ENCODE results near the gene IFITM10. TPM values are rescaled to one million over a fixed set of nuclear protein-coding genes. Genes with fewer than 3 reads are reported as not detected.

The IFITM10 gene
- total RNA-seq, 4 donors from 2014 or later, result 0.42 to 0.58 (median 0.54) TPM

DNA sequence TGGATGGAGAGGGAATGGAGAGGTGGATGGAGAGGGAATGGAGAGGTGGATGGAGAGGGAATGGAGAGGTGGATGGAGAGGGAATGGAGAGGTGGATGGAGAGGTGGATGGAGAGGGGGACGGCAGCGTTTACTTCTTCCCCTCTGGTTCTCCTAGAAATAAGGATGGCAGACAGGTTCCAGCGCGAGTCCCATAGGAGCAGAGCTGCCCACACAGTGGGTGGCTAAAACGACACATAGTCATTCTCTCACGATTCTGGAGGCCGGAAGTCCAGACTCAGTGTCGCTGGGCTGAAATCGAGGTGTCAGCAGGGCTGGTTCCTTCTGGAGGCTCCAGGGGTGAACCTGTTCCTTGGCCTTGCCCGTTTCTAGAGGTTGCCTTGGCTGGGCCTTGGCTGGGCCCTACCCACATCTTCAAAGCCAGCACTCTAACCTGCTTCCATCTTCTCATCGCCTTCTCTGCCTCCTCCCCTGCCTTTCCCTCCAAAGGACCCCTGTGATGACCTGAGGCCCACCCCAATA lies 26.0 kb upstream of the IFITM10 start:
- peaks cover 6 to 20% (median 16%) of the 10 kb centered on the region in 4 donors for H3K4me1 ChIP-seq
- DNase-seq (ENCODE audit: extremely low spot score), result no peak
- TF ChIP-seq, protein P1, sequence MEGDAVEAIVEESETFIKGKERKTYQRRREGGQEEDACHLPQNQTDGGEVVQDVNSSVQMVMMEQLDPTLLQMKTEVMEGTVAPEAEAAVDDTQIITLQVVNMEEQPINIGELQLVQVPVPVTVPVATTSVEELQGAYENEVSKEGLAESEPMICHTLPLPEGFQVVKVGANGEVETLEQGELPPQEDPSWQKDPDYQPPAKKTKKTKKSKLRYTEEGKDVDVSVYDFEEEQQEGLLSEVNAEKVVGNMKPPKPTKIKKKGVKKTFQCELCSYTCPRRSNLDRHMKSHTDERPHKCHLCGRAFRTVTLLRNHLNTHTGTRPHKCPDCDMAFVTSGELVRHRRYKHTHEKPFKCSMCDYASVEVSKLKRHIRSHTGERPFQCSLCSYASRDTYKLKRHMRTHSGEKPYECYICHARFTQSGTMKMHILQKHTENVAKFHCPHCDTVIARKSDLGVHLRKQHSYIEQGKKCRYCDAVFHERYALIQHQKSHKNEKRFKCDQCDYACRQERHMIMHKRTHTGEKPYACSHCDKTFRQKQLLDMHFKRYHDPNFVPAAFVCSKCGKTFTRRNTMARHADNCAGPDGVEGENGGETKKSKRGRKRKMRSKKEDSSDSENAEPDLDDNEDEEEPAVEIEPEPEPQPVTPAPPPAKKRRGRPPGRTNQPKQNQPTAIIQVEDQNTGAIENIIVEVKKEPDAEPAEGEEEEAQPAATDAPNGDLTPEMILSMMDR (IDR thresholded peaks at IDR 0.05), result no peak
- no peak for TF ChIP-seq POLR2AphosphoS5 (IDR thresholded peaks at IDR 0.05)
- TF ChIP-seq EP300 (IDR thresholded peaks at IDR 0.05), result no peak
- no peak for TF ChIP-seq POLR2A (IDR thresholded peaks at IDR 0.05; ENCODE audit: low read depth)
- peaks cover 0 to 4% (median 0%) of the 10 kb centered on the region in 4 donors for H3K9me3 ChIP-seq
- 89% methylated on average over 11 of the region's 11 CpGs for WGBS
- no peak overlapping the region for H3K27ac ChIP-seq (replicated peaks in 1 of 4)
- H3K4me3 ChIP-seq, result no peak overlapping the region
- H3K36me3 ChIP-seq, result no peaks in the 10 kb centered on the region
- intact Hi-C loops (cut with DNase I), result no loop called here
- peaks cover 0 to 32% (median 0%) of the 10 kb centered on the region in 4 donors for H3K27me3 ChIP-seq

DNA sequence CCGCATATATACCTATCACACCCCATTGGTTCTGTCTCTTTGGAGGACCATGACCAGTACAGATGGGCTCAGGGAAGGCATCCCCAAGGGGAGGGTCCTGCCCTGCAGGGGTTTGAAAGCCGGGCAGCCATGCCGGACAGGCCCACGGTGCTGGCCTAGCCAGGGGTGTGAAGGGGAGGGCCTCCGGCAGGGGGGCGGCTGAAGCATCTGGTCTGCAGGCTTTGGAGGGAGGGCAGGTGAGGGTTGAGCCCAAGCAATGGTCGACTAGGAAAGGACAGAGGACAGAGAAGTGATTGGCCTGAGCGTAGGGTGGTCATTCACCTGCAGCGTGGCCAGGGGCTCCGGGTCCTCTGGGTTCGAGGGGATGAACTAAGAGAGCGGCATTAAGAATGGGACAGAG lies 24.5 kb upstream of the IFITM10 start:
- TF ChIP-seq EP300 (IDR thresholded peaks at IDR 0.05) (no peak), POLR2A (IDR thresholded peaks at IDR 0.05; ENCODE audit: low read depth) (no peak), POLR2AphosphoS5 (IDR thresholded peaks at IDR 0.05) (no peak)
- TF ChIP-seq, protein P1 (IDR thresholded peaks at IDR 0.05), result no peak
- Histone ChIP-seq H3K27me3 (peaks cover 0 to 24% (median 0%) of the 10 kb centered on the region in 4 donors), H3K36me3 (no peaks in the 10 kb centered on the region), H3K4me3 (no peak overlapping the region), H3K27ac (replicated peaks in 1 of 4) (no peak overlapping the region), H3K9me3 (peaks cover 0 to 4% (median 0%) of the 10 kb centered on the region in 4 donors), H3K4me1 (peaks cover 6 to 18% (median 15%) of the 10 kb centered on the region in 4 donors)
- 85% methylated on average over 12 of the region's 12 CpGs for WGBS
- intact Hi-C loops (cut with DNase I), result no loop called here
- DNase-seq (ENCODE audit: extremely low spot score), result no peak

DNA sequence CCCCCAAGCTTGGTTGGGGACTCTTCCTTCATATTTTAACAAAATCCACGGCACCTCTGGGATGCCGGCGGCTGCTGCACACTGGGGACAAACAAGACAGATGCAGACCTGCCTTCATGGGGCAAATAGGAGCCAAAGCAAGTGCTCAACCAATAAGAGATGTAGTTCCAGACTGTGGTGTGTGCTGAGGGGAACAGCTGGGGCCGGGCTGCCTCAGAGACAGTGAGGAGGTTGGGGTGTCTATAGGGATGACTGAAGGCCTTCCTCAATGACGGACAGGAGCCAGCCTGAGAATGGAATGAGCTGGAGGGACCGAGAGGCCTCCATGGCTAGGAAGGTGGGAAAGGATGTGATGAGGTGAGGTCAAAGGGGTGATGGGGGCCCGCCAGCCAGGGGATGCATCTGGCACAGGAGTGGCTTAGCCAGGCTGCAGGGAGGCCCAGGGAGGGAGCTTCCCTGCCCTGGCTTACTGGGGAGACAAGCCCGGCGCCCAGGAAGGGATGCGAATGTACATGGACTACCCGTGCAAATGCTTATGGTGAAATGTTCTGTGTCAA lies 23.7 kb upstream of the IFITM10 start:
- Histone ChIP-seq H3K27me3 (peaks cover 0 to 18% (median 0%) of the 10 kb centered on the region in 4 donors), H3K27ac (replicated peaks in 1 of 4) (no peak overlapping the region), H3K36me3 (no peaks in the 10 kb centered on the region), H3K9me3 (peaks cover 0 to 4% (median 0%) of the 10 kb centered on the region in 4 donors), H3K4me1 (peaks cover 6 to 18% (median 15%) of the 10 kb centered on the region in 4 donors), H3K4me3 (no peak overlapping the region)
- intact Hi-C loops (cut with DNase I), result no loop called here
- DNase-seq (ENCODE audit: extremely low spot score), result no peak
- no peak for TF ChIP-seq POLR2AphosphoS5 (IDR thresholded peaks at IDR 0.05)
- WGBS, result 93% methylated on average over 11 of the region's 11 CpGs

DNA sequence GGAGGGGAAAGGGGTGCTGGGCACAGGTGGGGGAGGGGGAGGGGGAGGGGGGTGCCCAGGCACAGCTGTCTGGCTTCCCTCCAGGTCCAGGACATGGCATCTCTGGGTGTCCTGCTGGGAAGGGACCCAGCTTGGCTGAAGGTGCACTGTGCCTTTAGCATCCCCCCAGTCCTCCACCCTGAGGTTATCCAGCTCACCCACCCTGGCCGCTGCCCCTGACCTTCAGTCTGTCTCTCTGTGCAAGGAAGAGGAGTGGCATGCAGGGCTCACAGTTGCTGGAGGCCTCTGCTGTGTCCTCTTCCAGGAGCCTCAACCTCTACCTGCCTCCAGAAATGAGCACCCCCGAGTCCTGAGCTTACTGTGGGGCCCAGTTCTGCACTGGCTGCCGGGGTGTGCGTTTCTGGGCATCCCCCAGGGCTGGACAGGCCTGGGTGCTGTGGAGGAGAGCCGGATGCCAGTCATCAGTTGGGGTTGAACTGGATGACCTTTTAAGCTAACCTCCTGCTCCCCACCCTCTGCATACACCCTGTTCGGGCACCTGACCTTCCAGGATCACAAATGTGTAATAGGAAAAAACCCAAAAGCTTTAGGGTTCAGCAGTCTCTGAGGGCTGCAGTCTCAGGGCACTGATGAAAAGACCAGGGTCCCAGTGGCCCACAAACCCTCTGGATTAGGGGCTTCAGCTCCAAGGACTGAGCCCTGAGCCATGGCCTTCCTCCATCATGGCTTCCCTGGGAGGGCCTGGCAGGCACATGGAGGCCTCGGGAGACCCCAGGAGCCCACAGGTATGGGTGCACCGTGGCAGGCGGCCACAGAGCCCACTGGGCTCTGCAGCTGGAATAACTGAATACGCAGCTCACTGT lies 23.0 kb upstream of the IFITM10 start:
- intact Hi-C loops (cut with DNase I), result no loop called here
- peaks cover 6 to 18% (median 15%) of the 10 kb centered on the region in 4 donors for H3K4me1 ChIP-seq
- peaks cover 0 to 4% (median 0%) of the 10 kb centered on the region in 4 donors for H3K9me3 ChIP-seq
- H3K36me3 ChIP-seq, result no peaks in the 10 kb centered on the region
- 88% methylated on average over 10 of the region's 10 CpGs for WGBS
- no peak overlapping the region for H3K27ac ChIP-seq (replicated peaks in 1 of 4)
- H3K27me3 ChIP-seq, result peaks cover 0 to 13% (median 0%) of the 10 kb centered on the region in 4 donors
- H3K4me3 ChIP-seq, result no peak overlapping the region
- DNase-seq (ENCODE audit: extremely low spot score), result no peak
- TF ChIP-seq EP300 (IDR thresholded peaks at IDR 0.05), result no peak
- TF ChIP-seq POLR2AphosphoS5 (IDR thresholded peaks at IDR 0.05), result no peak
- no peak for TF ChIP-seq POLR2A (IDR thresholded peaks at IDR 0.05; ENCODE audit: low read depth)
- TF ChIP-seq, protein P1 (IDR thresholded peaks at IDR 0.05), result no peak

All from esophagus muscularis mucosa (tissue), 4 donors.